ENCODE results near the gene PLA2G12A. TPM values are rescaled to one million over a fixed set of nuclear protein-coding genes. Genes with fewer than 3 reads are reported as not detected.

Gene PLA2G12A
- total RNA-seq, 1 experiment from 2014 or later = 19.9 TPM

DNA sequence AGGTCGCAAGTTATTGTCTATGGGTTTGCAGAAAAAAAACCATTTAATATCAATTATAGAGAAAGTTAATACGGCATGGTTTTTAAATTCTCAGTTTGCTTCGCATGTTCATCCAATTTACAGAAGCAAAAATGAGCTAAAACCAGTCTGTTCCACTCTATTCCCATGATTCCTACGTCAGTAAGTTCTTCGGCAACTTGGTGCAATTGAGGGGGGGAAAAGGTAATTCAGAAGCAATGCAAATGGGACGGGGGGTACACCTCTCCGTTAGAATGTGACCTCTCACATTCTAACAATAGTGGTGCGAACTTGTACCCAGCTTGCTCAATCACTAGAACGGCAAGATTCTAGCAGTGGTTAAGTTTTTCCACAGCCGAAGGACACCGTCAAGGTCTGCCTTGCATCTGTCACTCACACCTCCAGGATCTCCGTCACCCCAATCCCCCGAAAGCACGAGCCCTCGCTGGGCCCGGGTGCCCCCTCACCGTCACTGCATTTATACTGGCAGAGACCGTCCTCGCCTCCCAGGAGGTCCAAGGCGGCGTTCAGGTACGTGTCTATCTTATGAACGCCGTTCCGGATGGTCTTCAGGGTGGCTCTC lies 653 bp downstream of the PLA2G12A start:
- no peak for DNase-seq (ENCODE audit: low spot score)

DNA sequence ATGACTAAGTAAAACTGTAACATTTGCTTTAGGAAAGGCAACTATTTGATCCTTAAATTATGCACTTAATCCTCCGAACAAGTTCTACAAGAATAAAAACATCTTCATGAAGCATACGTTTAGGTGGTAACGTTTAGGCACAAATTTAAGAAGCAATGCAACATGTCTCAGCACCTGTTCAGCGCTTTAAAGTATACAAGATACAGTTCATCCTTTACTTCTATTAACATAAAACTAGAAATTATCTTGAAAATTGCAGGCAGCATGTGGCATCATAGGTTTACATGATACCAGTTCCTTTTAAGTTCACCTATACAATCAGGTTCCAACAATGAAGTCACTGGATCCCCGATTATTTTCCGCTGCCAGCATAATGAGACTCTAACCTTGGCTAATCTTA lies 1.5 kb downstream of the PLA2G12A start:
- DNase-seq (ENCODE audit: low spot score) = no peak

DNA sequence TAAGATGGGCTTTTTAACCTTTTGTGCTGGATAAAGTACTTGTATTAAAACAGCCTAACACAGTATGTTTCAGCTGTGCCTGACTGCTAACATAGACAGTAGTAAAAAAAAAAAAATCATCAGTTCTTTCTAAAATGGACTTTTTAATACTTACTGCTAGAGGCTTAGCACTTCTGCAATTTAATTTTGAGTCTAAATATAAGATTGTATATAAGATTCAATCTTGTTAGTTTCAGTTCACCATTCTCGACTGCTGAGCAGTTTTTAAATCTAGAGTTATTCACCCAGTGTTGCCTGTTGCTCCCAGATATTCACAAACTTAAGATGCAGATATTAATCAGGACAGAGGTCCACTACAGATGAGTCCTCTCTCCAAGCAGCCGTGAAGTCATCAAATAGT lies 6.8 kb downstream of the PLA2G12A start:
- DNase-seq (ENCODE audit: low spot score) = no peak

DNA sequence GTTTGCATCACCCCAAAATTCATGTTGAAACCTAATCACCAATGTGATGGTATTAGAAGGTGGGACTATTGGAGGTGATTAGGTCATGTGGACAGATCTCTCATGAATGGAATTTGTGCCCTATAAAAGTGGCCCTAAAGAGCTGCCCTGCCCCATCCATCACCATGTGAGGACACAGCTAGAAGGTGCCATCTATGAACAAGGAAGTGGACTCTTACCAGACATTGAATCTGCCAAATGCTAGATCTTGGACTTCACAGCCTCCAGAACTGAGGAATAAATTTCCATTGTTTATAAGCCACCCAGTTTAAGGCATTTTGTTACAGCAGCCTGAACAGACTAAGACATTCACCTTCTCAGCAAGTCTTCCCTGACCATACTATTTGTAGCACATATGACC lies 7.5 kb downstream of the PLA2G12A start:
- no peak for DNase-seq (ENCODE audit: low spot score)

DNA sequence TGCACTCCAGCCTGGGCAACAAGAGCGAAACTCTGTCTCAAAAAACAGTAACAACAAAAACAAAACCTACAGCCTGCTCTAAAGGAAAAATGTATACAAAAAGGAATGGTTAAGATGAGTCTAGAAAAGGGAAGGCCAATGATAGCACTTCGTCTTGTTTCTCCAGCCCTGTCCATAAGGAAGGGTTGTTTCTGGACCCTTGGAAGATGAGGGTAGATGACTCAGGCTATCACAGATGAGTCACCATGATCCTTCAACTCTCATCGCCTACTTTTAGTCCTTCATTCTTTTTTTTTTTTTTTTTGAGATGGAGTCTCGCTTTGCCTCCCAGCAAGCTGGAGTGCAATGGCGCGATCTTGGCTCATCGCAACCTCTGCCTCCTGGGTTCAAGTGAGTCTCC lies 8.8 kb downstream of the PLA2G12A start:
- DNase-seq (ENCODE audit: low spot score) = peak; percentile 65

DNA sequence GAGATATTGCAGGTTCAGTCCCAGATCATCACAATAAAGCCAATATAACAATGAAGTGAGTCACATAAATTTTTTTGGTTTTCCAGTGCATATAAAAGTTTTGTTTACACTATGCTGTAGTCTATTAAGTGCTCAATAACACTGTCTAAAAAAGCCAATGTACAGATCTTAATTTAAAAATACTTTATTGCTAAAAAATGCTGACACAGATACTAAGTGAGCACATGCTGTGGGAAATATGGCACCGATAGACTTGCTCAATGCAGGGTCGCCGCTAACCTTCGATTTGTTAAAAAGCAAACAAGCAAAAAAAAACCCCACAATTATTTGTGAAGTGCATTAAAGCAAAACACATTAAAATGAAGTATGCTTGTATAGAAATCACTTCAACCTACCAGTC lies 10.3 kb downstream of the PLA2G12A start:
- DNase-seq (ENCODE audit: low spot score) = no peak

DNA sequence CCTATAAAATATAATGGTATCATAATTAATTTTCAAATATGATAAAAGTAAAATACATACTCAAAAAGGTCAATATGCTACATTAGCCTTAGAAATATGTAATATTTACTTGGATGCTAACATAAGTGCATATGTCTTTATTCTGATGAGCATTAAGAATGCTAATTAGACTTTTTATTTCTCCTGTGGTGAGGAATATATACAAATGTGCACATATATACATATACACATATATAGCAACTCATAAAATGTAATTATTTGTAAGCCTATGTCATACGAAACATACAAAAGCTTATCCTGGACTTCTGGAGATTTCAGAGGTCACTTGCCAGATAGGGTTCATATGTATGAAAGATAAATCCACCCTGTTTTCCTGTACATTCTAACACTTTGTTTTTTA lies 11.1 kb downstream of the PLA2G12A start:
- DNase-seq (ENCODE audit: low spot score) = no peak

DNA sequence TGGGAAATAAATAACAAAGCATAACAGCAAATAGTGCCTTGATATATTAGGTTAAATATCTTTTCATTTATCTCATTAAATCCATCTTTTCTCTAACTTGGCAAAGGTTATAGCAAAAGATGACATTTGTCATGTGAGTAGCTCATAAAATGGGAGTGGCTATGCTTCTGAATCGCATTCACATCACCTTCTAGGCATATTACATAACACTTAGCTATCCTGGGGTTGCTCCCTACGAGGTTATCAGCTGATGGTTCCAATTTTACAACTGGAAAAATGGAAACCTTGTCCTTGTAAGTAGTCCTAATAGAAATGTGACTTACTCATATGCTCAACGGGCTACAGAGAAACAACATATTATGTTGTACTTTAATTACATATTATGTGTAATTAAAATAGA lies 16.4 kb downstream of the PLA2G12A start:
- no peak for DNase-seq (ENCODE audit: low spot score)

DNA sequence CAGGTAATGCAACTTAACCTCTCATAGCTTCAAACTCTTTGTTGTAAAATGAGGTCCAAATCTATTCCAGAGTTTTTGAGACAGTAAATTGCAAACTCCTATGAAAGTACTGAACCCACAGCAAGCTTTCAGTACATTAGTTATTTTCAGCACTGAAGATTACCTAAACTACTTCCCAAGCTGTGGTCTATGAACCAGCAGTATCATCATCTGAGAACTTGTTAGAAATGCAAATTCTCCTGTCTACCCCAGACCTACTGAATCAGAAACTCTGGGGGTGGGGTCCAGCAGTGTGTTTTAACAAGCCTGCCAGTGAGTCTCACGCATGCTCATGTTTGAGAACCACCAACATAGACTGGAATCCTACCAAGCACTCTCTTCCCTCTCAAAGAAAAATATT lies 20.9 kb downstream of the PLA2G12A start:
- DNase-seq (ENCODE audit: low spot score) = no peak

DNA sequence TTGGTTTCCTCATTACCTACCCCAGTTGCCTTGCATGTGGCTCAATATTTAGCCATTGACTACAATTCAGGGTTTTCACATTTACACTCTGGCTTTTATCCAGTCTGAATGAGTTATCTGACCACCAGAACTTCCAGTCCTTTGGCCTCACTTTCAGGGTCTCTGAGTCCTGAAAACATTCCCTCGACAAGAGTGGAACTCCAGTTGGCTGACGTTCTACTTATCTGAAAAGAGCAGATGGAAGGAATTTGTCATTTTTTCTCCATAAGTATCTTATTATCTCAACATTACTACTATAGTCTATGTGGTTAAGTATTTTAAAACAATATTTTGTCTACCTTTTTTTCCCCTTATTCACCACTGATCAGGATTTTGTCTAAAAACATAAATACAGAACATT lies 21.4 kb downstream of the PLA2G12A start:
- DNase-seq (ENCODE audit: low spot score) = no peak

DNA sequence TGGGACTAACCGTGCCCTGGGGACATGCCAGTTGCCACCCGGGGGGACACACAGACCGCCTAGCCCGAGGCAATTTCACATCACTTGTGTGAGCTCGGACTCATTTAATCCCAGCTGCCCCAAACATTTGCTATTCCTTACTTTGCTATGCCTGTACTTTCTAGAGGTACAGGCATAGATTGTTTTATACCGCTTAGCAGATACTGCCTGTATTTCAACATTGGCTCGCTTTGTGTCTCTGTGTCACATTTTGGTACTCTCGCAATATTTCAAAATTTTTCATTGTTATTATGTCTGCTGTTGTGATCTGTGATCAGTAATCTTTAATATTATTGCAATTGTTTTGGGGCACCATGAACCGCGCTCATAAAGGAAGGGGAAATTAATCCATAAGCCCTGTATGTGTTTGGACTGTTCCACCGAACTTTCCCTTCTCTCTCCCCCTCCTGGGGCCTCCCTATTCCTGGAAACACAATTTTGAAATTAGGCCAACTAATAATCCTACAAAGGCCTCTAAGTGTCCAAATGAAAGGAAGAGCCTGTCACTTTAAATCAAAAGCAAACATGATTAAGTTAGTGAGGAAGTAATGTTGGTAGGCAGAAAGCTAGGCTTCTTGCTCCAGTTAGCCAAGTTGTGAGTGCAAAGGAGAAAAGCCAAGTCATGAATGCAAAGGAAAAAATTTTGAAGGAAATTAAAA lies 26.1 kb downstream of the PLA2G12A start:
- no peak for DNase-seq (ENCODE audit: low spot score)

DNA sequence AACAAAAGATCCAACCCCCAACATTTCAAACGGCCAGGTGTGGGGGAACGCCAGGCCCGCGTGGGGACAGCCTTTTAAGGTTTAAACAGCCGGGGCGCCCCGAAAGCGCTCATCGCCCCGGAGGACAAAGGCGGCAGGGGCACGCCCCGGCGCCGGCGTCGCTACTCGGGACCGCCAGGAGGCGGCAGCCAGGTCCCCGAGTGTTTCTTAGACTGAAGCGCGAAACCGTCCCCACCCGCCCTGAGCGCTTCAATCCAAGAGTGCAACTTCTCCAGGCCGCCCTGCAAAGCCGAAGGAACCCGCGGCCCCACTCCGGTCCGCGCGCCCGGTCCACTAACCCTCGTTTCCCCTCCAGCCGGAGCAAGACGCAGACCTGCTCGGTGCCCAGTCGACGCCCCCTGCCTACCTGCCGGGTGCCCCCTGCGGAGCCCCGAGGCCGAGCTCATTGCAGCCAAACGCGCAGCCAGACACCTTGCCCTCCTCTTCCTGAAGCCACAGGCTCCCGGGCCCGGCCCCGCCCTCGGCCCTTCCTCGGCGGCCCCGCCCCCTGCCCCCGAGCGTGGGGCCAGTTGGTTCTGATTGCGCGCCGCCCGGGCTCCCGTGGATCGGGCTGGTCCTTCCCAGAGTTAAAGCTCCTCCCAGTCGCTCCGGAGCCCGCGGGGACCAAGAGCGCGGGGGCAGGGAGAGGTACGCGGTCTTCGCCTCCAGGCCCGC lies 26.8 kb downstream of the PLA2G12A start, which contains the start of gene CASP6:
TSS of gene CASP6 (minus strand) at position 496 of the 714 bp plus-strand sequence. CDS start at position 446, 50 bp downstream.
- DNase-seq (ENCODE audit: low spot score) = peak; percentile 57

DNA sequence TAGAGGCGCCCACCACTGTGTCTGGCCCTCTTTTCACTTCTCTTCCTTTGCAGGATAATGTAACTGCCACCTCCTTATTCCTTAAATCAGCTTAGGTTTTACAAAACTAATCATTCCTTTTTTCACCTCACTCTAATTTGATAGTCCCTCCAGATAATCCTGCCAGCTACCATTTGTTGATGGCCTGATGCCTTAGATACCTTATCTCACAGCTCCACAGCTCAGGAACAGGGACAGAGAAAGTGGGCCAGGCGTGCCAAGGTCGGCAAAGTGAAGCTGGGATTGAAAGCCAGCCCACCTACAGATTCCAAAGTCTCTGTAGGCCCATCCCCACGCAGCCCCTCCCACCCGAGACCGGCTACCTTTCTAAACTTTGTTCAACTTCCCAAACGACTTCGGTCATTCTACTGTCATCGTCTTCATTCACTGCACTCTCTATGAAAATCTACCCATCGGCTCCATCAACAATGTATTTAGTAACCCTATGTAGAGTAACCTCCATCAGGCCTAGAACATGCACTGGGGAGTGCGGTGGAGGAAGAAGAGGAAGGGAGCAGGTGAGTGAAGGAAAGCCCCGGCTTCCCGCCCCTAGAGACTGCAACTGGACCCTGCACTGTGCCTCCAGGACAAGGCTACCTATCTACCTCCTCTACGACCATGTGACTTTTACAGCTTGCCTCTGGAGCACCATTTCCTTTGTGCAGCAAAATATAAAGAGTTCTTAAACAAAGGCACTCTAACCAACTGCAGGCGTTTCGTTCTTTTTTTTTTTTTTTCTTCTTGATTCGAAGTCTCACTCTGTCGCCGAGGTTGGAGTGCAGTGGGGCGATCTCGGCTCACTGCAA lies 28.1 kb downstream of the PLA2G12A start:
- no peak for DNase-seq (ENCODE audit: low spot score)

DNA sequence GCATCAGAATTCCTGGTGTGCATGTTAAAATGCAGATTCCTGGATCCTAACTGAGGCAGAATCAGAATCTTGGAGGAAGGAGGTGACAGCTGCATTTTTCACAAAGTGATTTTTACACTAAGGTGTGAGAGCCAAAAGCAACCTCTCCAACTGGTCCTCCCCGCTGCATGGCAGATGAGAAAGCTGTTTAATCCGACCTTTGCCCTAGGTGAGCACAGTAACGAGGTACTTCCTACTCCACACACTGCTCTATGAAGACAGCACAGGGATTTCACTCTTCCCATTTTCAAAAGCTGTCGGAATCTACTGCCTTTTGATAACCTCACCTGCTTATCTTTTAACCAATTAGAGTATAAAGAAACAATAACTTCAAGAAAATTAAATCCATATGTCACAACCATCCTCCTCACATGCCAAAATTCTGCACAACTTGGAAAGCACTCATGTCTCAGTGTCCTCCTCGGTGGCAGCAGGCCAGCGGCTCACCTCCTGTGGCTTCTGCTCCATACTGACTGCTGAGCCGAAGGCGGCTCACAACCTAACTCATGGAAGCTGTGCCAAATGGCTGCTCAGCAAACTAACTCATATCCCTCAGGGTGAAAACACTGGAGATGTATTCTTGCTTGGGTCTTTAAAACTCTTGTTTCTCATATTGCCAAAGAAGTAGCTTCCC lies 30.2 kb downstream of the PLA2G12A start:
- DNase-seq (ENCODE audit: low spot score) = no peak

DNA sequence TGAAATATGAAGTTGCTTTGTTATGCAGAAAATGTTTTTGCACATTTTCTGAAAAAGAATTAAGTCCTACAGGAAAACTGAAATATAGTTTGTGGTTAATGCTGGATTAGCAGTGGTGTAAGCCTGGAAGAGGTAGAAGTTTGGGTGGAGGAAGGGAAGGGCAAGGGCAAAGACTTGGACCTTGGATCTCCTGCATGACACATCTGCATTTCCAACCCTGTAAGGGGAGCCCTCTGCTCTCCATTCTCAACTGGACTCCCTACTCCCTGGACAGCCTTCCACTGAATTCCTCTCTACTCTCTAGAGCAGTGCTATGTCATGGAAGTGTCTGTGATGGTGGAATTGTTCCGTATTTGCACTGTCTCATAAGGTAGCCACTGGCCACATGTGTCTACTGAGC lies 31.2 kb downstream of the PLA2G12A start:
- DNase-seq (ENCODE audit: low spot score) = no peak

DNA sequence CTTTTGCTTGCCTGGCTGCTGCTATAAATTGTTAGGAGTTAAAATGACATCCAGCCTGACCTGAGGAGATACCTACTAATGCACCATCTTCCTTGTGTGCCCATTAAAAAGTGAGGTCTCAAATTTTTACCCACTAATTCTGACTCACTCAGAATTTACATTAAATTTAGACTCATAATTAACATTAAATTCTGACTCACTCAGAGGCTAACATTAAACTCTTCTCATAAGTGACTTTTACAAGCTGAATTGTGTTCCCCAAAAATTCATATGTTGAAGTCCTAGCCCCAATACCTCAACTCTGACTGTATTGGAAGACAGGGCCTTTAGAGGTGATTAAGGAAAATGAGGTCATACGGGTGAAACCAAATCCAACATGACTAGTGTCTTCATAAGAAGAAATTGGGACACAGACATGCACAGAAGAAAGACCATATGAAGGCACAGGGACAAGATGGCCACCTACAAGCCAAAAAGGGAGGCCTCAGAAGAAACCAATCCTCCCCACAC lies 38.4 kb downstream of the PLA2G12A start:
- DNase-seq (ENCODE audit: low spot score) = no peak

DNA sequence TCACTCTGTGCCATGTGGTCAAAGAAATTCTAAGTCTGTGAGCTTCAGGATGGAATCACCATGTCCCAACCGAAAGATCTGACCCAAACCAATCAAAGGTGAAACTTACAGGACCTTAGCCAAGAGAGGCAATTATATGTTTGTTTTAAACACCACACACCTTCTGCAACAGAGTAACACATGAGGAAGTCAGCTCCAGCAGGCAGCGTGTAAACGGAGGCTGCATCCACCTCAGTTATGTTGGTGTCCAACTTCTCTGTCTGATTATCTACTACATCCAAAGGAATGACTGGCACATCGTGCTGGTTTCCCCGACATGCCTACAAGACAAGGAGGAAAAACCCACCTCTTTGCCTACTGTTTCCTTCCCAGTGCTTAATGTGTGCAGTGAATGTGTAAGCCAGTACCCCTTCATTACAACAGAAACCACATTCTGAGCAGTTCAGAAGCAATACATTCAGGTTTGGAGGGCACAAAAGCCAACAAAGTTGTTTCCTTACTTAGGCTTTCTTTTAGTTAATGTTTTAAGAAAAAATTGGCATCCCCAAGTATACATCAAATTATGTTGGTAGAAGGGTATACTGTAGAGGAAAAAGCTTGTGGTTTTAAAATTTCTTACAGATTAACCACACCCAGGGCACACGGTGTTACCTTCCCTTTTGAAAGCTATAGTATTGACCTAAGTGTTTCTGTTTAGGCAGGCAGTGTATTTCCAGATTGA lies 39.0 kb downstream of the PLA2G12A start:
- DNase-seq (ENCODE audit: low spot score) = no peak

DNA sequence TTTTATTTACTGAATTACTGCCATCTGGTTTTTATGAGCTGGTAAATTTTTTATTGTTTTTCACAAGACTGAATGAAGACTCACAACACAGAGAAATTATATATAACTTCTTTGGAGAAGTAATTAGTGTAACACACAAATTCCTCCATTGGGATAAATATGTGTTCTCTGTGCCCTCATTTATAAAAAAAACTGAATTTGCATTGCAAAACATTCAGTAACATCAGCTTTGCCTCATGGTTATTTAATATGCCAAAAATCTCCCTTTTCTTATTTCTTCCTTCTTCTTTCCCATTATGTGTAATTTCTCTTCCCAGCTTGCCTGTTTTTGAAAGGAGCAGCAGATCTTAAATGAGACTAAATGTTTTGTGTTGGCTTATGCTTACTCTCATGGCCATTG lies 45.1 kb downstream of the PLA2G12A start:
- no peak for DNase-seq (ENCODE audit: low spot score)

DNA sequence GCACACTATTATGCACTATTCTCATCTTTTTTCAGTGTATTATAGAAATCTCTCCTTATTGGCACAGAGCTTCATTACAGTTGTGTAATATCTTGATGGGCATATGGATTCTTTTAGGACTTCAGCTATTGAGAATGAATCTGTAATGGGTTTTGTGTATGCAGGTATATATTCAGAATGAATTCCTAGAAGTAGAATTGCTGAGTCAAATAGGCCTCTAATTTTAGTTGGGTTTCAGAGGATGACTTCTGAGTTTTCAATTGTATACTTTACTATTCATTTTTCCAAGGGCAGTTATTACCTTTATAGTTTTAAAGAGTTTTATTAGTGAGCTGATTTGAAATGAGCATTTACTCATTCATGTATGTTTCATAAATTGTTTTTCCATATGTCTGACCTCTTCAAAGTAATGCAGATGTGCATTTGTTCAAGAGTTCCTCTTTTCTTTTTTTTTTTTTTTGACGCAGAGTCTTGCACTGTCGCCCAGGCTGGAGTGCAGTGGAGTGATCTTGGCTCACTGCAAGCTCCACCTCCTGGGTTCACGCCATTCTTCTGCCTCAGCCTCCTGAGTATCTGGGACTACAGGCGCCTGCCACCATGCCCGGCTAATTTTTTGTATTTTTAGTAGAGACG lies 46.1 kb downstream of the PLA2G12A start:
- DNase-seq (ENCODE audit: low spot score) = no peak

DNA sequence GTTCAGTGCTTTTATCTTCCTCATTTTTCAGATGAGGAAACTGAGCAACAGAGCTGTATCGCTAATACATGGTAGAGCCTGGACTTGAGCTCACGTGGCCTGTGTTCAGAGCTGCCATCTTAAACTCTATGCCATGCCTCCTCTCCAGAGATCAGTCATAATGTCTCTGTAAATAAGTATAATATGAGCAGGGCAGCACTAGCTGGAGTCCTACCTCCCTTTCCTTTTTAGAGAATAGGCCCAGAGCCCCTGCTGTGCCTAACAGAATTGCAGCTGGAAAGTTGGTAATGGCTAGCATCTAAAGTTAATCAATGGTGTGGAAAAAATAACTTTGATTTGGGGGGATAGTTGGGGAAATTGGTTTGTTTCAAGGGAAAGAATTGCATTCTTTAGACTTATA lies 47.0 kb downstream of the PLA2G12A start:
- no peak for DNase-seq (ENCODE audit: low spot score)

Data from A172 (cell line).